ENCODE measurements around the gene DLGAP5. TPM values are rescaled to one million over a fixed set of nuclear protein-coding genes. Genes with fewer than 3 reads are reported as not detected.

DLGAP5 gene
- total RNA-seq, 1 donor from 2014 or later = 23.0 TPM

- no peak for DNase-seq (ENCODE audit: low spot score in 2 of 2, unreplicated experiment in 2 of 2)
Observed at GRCh38 chr14:55139696-55140509, 51.5 kb downstream of the DLGAP5 start.

DNA sequence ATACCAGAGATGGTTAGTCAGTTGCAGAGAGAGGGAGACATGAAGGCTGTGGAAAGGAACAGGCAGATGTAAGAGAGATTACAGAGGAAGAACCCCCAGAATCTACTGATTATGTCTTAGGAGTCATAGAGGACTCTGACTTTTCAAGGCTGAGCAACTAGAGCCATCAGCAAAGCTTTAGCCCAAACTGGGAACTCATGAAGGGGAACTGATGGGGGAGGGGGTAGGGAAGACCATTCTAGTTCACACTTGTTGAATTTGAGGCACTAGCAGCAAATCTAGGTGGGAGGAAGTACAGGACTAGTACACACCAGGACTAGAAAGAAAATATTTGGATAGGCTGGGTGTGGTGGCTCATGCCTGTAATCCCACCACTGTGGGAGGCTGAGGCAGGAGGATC, 52.2 kb downstream of the DLGAP5 start:
- no peak overlapping the region for H3K27ac Mint-ChIP-seq
- peaks cover 20% of the 10 kb centered on the region for H3K36me3 Mint-ChIP-seq
- H3K27me3 Mint-ChIP-seq (ENCODE audit: low read depth) = no peaks in the 10 kb centered on the region
- DNase-seq (ENCODE audit: low spot score in 2 of 2, unreplicated experiment in 2 of 2) = no peak
- no peaks in the 10 kb centered on the region for H3K9me3 Mint-ChIP-seq
- H3K4me3 Mint-ChIP-seq = no peak overlapping the region
- peaks cover 5% of the 10 kb centered on the region for H3K4me1 Mint-ChIP-seq
- TF ChIP-seq, protein P1, sequence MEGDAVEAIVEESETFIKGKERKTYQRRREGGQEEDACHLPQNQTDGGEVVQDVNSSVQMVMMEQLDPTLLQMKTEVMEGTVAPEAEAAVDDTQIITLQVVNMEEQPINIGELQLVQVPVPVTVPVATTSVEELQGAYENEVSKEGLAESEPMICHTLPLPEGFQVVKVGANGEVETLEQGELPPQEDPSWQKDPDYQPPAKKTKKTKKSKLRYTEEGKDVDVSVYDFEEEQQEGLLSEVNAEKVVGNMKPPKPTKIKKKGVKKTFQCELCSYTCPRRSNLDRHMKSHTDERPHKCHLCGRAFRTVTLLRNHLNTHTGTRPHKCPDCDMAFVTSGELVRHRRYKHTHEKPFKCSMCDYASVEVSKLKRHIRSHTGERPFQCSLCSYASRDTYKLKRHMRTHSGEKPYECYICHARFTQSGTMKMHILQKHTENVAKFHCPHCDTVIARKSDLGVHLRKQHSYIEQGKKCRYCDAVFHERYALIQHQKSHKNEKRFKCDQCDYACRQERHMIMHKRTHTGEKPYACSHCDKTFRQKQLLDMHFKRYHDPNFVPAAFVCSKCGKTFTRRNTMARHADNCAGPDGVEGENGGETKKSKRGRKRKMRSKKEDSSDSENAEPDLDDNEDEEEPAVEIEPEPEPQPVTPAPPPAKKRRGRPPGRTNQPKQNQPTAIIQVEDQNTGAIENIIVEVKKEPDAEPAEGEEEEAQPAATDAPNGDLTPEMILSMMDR (IDR thresholded peaks at IDR 0.05; ENCODE audit: unreplicated experiment) = no peak

More at GRCh38 chr14:55139696-55140509, 51.5 kb downstream of the DLGAP5 start:
- TF ChIP-seq, protein P1 (IDR thresholded peaks at IDR 0.05; ENCODE audit: unreplicated experiment) = no peak
- Mint-ChIP-seq H3K9me3 (no peaks in the 10 kb centered on the region), H3K36me3 (peaks cover 22% of the 10 kb centered on the region), H3K27ac (no peak overlapping the region), H3K27me3 (ENCODE audit: low read depth) (no peaks in the 10 kb centered on the region), H3K4me3 (no peak overlapping the region), H3K4me1 (peaks cover 5% of the 10 kb centered on the region)

GRCh38 chr14:55138091-55138490, 53.3 kb downstream of the DLGAP5 start:
- H3K27me3 Mint-ChIP-seq (ENCODE audit: low read depth) = no peaks in the 10 kb centered on the region
- no peaks in the 10 kb centered on the region for H3K9me3 Mint-ChIP-seq
- peaks cover 16% of the 10 kb centered on the region for H3K36me3 Mint-ChIP-seq
- no peak overlapping the region for H3K4me3 Mint-ChIP-seq
- peaks cover 5% of the 10 kb centered on the region for H3K4me1 Mint-ChIP-seq
- DNase-seq (ENCODE audit: low spot score in 2 of 2, unreplicated experiment in 2 of 2) = no peak
- TF ChIP-seq, protein P1 (IDR thresholded peaks at IDR 0.05; ENCODE audit: unreplicated experiment) = no peak
- H3K27ac Mint-ChIP-seq = no peak overlapping the region

DNA sequence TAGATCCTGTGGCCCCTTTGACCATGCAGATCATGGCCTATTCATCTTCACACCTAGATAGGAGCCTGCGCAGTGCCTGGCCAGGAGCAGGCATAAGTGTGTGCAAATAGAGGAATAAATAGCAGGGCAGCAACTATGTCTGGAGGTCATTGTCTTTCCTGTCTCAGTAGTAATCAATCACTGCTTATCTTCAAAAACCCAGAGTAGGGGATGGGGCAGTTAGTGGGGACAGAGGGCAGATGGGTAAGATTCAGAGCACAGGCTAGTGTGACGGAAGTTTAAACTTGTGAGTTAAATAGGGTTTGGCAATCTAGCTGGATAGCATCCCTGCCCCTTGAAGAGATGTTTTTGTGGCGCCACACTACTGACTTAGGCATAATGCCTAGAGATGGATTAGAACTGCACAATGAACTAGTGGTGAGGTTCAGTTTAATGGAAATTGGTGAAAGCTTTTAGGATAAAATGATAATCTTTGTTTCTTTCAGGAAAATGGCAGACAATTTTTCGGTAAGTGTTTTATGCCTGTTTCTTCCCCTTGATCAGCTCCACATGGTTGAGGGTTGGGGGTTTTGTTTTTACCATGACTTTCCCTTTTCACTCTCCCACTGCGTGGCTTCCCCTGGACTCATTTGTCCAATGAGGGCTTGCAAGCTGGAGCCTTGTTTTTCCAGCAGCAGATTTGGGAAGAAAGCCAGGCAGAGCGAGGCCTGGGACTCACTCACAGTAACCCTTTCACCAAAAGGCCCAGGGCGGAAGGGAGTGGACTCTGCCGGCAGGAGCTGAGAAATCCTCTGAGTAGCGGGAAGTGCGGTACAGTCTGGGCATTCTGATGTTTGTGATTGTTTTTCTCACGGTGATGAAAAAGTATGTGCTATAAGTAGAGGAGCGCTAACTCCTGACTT, 54.2 kb downstream of the DLGAP5 start:
- no peak for DNase-seq (ENCODE audit: low spot score in 2 of 2, unreplicated experiment in 2 of 2)
- H3K4me1 Mint-ChIP-seq = peaks cover 5% of the 10 kb centered on the region
- peak overlapping the region; percentile 41 for H3K27ac Mint-ChIP-seq

DNA sequence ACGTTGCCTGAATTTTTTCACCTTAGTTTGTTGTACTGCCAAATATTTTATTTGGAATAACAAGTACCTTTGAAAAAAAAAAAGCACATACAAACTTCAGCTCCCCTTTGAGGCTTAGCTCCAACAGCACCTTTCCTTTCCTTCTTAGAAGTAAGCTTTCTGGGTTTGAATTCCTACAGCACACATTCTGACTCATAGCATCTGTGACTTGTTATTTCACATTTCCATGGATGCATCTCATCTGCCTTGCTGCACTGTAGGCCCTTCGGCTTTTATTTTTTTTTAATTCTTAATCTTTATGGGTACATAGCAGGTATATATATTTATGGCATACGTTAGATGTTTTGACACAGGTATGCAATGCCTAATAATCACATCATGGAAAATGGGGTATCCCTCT, 55.1 kb downstream of the DLGAP5 start:
- no peak overlapping the region for H3K27ac Mint-ChIP-seq
- peaks cover 5% of the 10 kb centered on the region for H3K4me1 Mint-ChIP-seq
- H3K9me3 Mint-ChIP-seq = no peaks in the 10 kb centered on the region
- TF ChIP-seq, protein P1 (IDR thresholded peaks at IDR 0.05; ENCODE audit: unreplicated experiment) = no peak
- peaks cover 14% of the 10 kb centered on the region for H3K36me3 Mint-ChIP-seq
- no peak overlapping the region for H3K4me3 Mint-ChIP-seq
- no peak for DNase-seq (ENCODE audit: low spot score in 2 of 2, unreplicated experiment in 2 of 2)
- peaks cover 7% of the 10 kb centered on the region for H3K27me3 Mint-ChIP-seq (ENCODE audit: low read depth)

More for the DNA sequence above, 54.2 kb downstream of the DLGAP5 start:
- Mint-ChIP-seq H3K9me3 (no peaks in the 10 kb centered on the region), H3K27me3 (ENCODE audit: low read depth) (no peaks in the 10 kb centered on the region), H3K4me3 (no peak overlapping the region), H3K36me3 (peaks cover 15% of the 10 kb centered on the region)
- TF ChIP-seq, protein P1 (IDR thresholded peaks at IDR 0.05; ENCODE audit: unreplicated experiment) = no peak
